ENCODE measurements around the gene ZNF75A. TPM values are rescaled to one million over a fixed set of nuclear protein-coding genes. Genes with fewer than 3 reads are reported as not detected.

The ZNF75A gene
- total RNA-seq, 1 experiment from 2014 or later: 26.1 TPM

Other genes with a start within 250 kb of the ZNF75A start
- gene IL32, start 239.9 kb upstream of the ZNF75A start, total RNA-seq (2014; rRNA removed; shearing (Covaris generic)): 113 and 115 TPM in 2 replicates
- gene ZSCAN10, start 206.2 kb upstream of the ZNF75A start, total RNA-seq (2014; rRNA removed; shearing (Covaris generic)): not detected in 2 replicates
- 21.0 and 22.4 TPM in 2 replicates for gene ZNF205, start 192.9 kb upstream of the ZNF75A start, total RNA-seq (2014; rRNA removed; shearing (Covaris generic))
- 2.1 and 4.6 TPM in 2 replicates for gene ZNF213, start 170.5 kb upstream of the ZNF75A start, total RNA-seq (2014; rRNA removed; shearing (Covaris generic))
- not detected in 2 replicates for gene OR1F1, start 117.3 kb upstream of the ZNF75A start, total RNA-seq (2014; rRNA removed; shearing (Covaris generic))
- gene ZNF200, start 70.3 kb upstream of the ZNF75A start, total RNA-seq (2014; rRNA removed; shearing (Covaris generic)): 14.6 and 17.2 TPM in 2 replicates
- 0.29 TPM in 1 of 2 replicates, not detected in the other for gene MEFV, start 48.9 kb upstream of the ZNF75A start, total RNA-seq (2014; rRNA removed; shearing (Covaris generic))
- gene ZNF263, start 22.0 kb upstream of the ZNF75A start, total RNA-seq (2014; rRNA removed; shearing (Covaris generic)): 37.0 and 63.5 TPM in 2 replicates
- gene TIGD7, start 67 bp upstream of the ZNF75A start, total RNA-seq (2014; rRNA removed; shearing (Covaris generic)): 7.0 and 11.0 TPM in 2 replicates
- not detected in 2 replicates for gene OR2C1, start 50.4 kb downstream of the ZNF75A start, total RNA-seq (2014; rRNA removed; shearing (Covaris generic))
- gene ZSCAN32, start 95.5 kb downstream of the ZNF75A start, total RNA-seq (2014; rRNA removed; shearing (Covaris generic)): 12.3 and 16.9 TPM in 2 replicates
- 15.8 and 18.7 TPM in 2 replicates for gene ZNF174, start 95.7 kb downstream of the ZNF75A start, total RNA-seq (2014; rRNA removed; shearing (Covaris generic))
- gene ZNF597, start 138.0 kb downstream of the ZNF75A start, total RNA-seq (2014; rRNA removed; shearing (Covaris generic)): 3.2 and 5.6 TPM in 2 replicates
- 9.1 and 11.4 TPM in 2 replicates for gene NAA60, start 138.2 kb downstream of the ZNF75A start, total RNA-seq (2014; rRNA removed; shearing (Covaris generic))
- not detected in 2 replicates for gene C16orf90, start 190.0 kb downstream of the ZNF75A start, total RNA-seq (2014; rRNA removed; shearing (Covaris generic))
- 25.7 and 28.0 TPM in 2 replicates for gene CLUAP1, start 195.5 kb downstream of the ZNF75A start, total RNA-seq (2014; rRNA removed; shearing (Covaris generic))